ENCODE results near the gene PHF13. TPM values are rescaled to one million over a fixed set of nuclear protein-coding genes. Genes with fewer than 3 reads are reported as not detected.
A peak's percentile ranks its signal among the peaks of the same experiment; 100 is the strongest.

The PHF13 gene
- total RNA-seq, 4 donors from 2014 or later: 6.7 to 12.1 (median 8.7) TPM

DNA sequence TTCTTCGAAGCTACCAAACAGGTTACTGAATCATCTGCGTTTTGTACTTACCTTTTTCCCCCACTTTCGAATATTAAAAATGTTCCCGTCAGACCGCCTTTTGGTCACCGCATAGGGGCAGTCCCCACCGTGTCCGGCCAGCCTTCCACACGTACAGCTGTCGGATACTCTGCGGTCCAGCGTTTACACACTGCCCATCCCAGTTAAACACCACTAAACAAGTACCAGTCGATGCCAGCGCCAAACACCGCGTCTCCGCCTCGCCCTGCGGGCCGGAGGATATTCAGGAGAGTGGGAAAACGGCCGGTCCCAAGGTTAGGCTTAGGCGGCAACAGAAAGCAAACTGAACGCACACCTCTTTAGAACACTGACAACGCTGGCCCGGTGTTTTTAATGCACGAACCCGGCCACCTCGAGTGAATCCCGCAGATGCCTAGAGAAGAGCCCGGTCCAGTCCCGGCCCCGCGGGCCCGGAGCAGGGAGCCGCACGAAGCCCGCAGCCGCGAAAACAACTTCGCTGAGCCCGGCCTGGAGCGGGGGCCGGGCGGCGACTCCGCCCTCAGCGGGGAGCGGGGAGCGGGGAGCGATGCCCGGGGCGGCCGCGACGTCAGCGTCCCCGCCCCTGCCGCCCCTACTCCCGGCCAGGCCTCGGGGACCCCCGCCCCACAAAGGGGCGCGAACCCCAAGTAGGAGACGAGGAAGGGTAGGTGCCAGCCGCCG lies 730 bp upstream of the PHF13 start:
- no peak for DNase-seq
- 0% methylated on average over 12 to 19 of the region's 67 CpGs for WGBS, 2 donors
- H3K4me3 ChIP-seq: peak overlapping the region; percentile 76 to 97 (median 85)
- peaks cover 0 to 8% (median 0%) of the 10 kb centered on the region in 3 donors for H3K36me3 ChIP-seq
- H3K9me3 ChIP-seq: no peaks in the 10 kb centered on the region
- TF ChIP-seq, protein P1, sequence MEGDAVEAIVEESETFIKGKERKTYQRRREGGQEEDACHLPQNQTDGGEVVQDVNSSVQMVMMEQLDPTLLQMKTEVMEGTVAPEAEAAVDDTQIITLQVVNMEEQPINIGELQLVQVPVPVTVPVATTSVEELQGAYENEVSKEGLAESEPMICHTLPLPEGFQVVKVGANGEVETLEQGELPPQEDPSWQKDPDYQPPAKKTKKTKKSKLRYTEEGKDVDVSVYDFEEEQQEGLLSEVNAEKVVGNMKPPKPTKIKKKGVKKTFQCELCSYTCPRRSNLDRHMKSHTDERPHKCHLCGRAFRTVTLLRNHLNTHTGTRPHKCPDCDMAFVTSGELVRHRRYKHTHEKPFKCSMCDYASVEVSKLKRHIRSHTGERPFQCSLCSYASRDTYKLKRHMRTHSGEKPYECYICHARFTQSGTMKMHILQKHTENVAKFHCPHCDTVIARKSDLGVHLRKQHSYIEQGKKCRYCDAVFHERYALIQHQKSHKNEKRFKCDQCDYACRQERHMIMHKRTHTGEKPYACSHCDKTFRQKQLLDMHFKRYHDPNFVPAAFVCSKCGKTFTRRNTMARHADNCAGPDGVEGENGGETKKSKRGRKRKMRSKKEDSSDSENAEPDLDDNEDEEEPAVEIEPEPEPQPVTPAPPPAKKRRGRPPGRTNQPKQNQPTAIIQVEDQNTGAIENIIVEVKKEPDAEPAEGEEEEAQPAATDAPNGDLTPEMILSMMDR (IDR thresholded peaks at IDR 0.05): no peak
- peak in 2 of 4 donors; percentile 71 to 75 for TF ChIP-seq POLR2A (IDR thresholded peaks at IDR 0.05)
- peak overlapping the region; percentile 97 to 99 (median 98) for H3K27ac ChIP-seq
- peaks cover 19 to 66% (median 29%) of the 10 kb centered on the region in 3 donors for H3K4me1 ChIP-seq
- no peaks in the 10 kb centered on the region for H3K27me3 ChIP-seq
- intact Hi-C loops (cut with DNase I): no loop called here

DNA sequence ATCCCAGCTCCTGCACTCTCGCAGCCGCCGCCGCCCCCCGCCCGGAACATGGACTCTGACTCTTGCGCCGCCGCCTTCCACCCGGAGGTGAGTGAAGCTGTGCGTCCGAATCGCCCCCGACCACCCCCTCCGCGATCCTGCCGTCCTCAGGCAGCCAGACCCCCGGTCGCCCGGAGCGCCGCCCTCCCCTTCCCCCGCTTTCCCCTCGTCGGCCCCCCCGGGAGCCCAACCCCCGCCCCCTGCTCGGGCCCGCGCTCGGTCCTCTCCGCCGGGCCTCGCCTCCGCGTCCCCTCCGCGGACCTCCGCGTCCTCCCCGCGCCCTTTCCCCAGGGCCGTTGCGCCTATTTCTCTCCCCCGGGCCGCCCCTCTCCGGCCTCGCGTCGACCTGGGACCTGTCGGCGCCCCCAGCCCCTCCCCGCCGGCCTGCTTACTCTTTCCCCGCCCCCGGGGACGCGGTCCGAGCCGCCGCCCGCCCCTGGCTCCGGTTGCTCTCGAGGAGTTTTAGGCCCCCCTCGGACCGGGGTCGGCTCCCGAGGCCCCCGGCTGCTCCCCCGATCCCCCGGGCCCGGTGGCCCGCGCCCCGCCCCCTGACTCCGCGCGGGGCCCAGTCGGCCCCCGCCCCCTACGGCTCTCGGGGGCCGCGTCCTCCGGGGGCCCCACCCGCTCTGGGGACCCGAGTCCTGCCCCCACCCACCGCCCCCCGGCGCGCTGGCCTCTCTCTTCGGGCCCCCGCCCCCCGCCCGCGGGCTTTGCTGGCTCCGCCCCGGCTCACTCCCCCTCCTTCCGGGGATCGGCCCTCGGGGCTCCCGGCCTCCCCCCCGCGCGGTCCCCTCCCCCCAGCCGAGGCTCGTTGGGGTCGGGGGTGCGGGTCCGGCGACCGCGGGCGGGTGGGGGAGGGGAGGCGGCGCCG lies 743 bp downstream of the PHF13 start:
- peak overlapping the region; percentile 91 to 99 (median 98) for H3K27ac ChIP-seq
- no peaks in the 10 kb centered on the region for H3K9me3 ChIP-seq
- WGBS, 2 donors: 0 to 1% methylated on average over 3 to 17 of the region's 117 CpGs
- H3K27me3 ChIP-seq: no peaks in the 10 kb centered on the region
- peaks cover 19 to 58% (median 27%) of the 10 kb centered on the region in 3 donors for H3K4me1 ChIP-seq
- H3K36me3 ChIP-seq: peaks cover 0 to 23% (median 3%) of the 10 kb centered on the region in 3 donors
- H3K4me3 ChIP-seq: peak overlapping the region; percentile 76 to 97 (median 85)
- intact Hi-C loops (cut with DNase I): no loop called here
- TF ChIP-seq, protein P1 (IDR thresholded peaks at IDR 0.05): no peak
- no peak for TF ChIP-seq POLR2A (IDR thresholded peaks at IDR 0.05)
- DNase-seq: no peak

DNA sequence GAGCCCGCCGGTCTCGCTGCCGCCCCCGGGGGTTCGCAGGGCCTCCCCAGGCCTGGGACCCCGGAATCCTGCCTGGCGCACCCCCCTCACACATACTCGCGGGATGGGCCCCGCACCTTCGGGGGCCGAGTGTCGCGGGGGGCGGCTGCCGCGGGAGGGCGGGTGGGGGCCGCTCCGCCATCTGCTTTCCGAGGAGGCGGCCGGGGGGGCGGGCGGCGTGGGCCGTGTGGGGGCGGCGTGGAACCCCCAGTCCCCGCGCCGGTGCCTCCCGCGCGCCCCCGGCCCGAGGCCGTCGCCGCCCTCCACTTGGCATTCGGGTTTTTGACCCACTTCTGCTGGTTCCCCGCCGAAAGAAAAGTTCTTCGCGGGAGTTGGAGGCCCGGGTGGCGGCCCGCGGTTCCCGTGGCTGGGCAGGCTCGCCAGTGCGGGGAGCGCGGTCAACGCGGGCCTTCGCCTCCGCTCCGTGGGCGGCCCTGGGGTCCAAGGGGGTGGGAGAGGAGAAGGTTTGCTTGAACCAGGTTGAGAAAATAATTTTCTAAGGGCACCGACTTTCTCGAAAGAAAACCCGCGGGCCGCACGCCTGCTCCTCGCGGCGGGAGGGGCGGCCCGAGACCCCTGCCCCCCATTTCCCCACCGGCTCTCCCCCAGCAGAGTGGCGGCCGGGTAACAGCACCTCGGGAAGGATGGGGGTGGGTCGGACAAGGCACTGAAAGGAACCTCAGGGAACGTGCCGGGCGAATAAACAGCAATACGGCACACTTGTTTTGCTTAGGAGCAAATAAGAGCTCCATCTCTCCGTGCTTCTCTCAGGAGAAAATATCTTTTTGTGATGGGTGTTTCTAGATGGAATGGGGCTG lies 1.6 kb downstream of the PHF13 start:
- no peaks in the 10 kb centered on the region for H3K27me3 ChIP-seq
- intact Hi-C loops (cut with DNase I): no loop called here
- peak overlapping the region; percentile 76 to 97 (median 85) for H3K4me3 ChIP-seq
- no peak for DNase-seq
- H3K4me1 ChIP-seq: peaks cover 16 to 49% (median 22%) of the 10 kb centered on the region in 3 donors
- WGBS, 2 donors: 8 to 16% methylated on average over 15 to 16 of the region's 82 CpGs
- TF ChIP-seq POLR2A (IDR thresholded peaks at IDR 0.05): no peak
- TF ChIP-seq, protein P1 (IDR thresholded peaks at IDR 0.05): no peak
- peak overlapping the region; percentile 91 to 99 (median 98) for H3K27ac ChIP-seq
- peaks cover 0 to 32% (median 12%) of the 10 kb centered on the region in 3 donors for H3K36me3 ChIP-seq
- H3K9me3 ChIP-seq: no peaks in the 10 kb centered on the region

DNA sequence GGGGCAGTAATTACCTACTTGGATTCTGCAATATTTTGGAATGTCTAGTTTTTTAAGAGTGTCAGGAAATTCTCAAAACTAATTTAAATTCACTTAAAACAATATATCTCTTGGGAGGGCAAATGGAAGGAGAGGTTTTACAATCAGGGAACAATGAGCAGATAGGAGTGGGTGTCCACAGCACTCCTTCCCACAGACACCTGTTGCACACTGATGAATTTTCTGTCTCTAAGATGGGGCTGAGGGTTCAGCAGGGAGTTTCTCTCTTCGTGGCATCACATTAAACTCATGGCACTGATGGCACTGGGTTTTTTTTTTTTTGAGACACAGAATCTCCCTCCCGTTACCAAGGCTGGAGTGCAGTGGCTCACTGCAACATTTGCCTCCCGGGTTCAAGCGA lies 5.5 kb downstream of the PHF13 start:
- H3K4me3 ChIP-seq: no peak overlapping the region
- intact Hi-C loops (cut with DNase I): no loop called here
- DNase-seq: no peak
- H3K9me3 ChIP-seq: no peaks in the 10 kb centered on the region
- 88 to 90% methylated on average over 3 to 4 of the region's 4 CpGs for WGBS, 2 donors
- peaks cover 6 to 23% (median 12%) of the 10 kb centered on the region in 3 donors for H3K4me1 ChIP-seq
- H3K36me3 ChIP-seq: peaks cover 0 to 71% (median 32%) of the 10 kb centered on the region in 3 donors
- H3K27ac ChIP-seq: no peak overlapping the region
- no peaks in the 10 kb centered on the region for H3K27me3 ChIP-seq
- TF ChIP-seq, protein P1 (IDR thresholded peaks at IDR 0.05): no peak
- no peak for TF ChIP-seq POLR2A (IDR thresholded peaks at IDR 0.05)
